ENCODE results near the gene TNFRSF1A. TPM values are rescaled to one million over a fixed set of nuclear protein-coding genes. Genes with fewer than 3 reads are reported as not detected.

Gene TNFRSF1A
- total and polyA plus RNA-seq, 9 of the 15 experiments (the other 6 are each of a cell fraction or from before 2014, with no cell fraction given), result 0.76 to 43.5 (median 30.0) TPM

DNA sequence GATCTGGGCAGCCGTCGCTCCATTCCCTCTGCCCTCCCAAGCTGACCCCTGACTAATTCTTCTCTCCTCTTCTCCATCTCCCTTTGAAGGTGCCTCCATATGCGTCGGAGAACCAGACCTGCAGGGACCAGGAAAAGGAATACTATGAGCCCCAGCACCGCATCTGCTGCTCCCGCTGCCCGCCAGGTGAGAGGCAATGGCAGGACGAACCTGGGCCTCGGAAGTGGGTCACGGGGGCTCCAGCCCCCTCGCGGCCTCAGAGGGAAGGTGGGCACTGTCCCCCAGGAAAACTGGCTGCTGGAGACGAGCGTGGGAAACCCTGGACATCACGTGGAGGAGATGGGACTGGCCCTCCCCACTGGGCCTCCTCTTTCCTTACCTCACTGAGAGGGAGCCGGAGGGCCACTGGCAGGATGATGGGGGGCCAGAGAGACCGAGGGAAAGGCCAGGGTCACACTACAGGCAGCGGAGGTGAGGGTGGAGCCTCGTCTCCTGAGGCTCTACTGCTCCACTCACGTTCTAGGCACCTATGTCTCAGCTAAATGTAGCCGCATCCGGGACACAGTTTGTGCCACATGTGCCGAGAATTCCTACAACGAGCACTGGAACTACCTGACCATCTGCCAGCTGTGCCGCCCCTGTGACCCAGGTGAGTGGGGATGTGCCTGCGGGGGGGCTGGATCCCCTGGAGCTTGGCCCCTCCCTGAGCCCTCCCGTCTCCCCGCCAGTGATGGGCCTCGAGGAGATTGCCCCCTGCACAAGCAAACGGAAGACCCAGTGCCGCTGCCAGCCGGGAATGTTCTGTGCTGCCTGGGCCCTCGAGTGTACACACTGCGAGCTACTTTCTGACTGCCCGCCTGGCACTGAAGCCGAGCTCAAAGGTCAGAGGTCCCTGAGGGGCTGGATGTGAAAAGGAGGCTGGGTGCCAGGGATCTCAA is 42.9 kb upstream of the TNFRSF1A start (continued):
- TF ChIP-seq, protein P1, sequence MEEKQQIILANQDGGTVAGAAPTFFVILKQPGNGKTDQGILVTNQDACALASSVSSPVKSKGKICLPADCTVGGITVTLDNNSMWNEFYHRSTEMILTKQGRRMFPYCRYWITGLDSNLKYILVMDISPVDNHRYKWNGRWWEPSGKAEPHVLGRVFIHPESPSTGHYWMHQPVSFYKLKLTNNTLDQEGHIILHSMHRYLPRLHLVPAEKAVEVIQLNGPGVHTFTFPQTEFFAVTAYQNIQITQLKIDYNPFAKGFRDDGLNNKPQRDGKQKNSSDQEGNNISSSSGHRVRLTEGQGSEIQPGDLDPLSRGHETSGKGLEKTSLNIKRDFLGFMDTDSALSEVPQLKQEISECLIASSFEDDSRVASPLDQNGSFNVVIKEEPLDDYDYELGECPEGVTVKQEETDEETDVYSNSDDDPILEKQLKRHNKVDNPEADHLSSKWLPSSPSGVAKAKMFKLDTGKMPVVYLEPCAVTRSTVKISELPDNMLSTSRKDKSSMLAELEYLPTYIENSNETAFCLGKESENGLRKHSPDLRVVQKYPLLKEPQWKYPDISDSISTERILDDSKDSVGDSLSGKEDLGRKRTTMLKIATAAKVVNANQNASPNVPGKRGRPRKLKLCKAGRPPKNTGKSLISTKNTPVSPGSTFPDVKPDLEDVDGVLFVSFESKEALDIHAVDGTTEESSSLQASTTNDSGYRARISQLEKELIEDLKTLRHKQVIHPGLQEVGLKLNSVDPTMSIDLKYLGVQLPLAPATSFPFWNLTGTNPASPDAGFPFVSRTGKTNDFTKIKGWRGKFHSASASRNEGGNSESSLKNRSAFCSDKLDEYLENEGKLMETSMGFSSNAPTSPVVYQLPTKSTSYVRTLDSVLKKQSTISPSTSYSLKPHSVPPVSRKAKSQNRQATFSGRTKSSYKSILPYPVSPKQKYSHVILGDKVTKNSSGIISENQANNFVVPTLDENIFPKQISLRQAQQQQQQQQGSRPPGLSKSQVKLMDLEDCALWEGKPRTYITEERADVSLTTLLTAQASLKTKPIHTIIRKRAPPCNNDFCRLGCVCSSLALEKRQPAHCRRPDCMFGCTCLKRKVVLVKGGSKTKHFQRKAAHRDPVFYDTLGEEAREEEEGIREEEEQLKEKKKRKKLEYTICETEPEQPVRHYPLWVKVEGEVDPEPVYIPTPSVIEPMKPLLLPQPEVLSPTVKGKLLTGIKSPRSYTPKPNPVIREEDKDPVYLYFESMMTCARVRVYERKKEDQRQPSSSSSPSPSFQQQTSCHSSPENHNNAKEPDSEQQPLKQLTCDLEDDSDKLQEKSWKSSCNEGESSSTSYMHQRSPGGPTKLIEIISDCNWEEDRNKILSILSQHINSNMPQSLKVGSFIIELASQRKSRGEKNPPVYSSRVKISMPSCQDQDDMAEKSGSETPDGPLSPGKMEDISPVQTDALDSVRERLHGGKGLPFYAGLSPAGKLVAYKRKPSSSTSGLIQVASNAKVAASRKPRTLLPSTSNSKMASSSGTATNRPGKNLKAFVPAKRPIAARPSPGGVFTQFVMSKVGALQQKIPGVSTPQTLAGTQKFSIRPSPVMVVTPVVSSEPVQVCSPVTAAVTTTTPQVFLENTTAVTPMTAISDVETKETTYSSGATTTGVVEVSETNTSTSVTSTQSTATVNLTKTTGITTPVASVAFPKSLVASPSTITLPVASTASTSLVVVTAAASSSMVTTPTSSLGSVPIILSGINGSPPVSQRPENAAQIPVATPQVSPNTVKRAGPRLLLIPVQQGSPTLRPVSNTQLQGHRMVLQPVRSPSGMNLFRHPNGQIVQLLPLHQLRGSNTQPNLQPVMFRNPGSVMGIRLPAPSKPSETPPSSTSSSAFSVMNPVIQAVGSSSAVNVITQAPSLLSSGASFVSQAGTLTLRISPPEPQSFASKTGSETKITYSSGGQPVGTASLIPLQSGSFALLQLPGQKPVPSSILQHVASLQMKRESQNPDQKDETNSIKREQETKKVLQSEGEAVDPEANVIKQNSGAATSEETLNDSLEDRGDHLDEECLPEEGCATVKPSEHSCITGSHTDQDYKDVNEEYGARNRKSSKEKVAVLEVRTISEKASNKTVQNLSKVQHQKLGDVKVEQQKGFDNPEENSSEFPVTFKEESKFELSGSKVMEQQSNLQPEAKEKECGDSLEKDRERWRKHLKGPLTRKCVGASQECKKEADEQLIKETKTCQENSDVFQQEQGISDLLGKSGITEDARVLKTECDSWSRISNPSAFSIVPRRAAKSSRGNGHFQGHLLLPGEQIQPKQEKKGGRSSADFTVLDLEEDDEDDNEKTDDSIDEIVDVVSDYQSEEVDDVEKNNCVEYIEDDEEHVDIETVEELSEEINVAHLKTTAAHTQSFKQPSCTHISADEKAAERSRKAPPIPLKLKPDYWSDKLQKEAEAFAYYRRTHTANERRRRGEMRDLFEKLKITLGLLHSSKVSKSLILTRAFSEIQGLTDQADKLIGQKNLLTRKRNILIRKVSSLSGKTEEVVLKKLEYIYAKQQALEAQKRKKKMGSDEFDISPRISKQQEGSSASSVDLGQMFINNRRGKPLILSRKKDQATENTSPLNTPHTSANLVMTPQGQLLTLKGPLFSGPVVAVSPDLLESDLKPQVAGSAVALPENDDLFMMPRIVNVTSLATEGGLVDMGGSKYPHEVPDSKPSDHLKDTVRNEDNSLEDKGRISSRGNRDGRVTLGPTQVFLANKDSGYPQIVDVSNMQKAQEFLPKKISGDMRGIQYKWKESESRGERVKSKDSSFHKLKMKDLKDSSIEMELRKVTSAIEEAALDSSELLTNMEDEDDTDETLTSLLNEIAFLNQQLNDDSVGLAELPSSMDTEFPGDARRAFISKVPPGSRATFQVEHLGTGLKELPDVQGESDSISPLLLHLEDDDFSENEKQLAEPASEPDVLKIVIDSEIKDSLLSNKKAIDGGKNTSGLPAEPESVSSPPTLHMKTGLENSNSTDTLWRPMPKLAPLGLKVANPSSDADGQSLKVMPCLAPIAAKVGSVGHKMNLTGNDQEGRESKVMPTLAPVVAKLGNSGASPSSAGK (IDR thresholded peaks at IDR 0.05), result peak; percentile 50
- TF ChIP-seq, protein P2, sequence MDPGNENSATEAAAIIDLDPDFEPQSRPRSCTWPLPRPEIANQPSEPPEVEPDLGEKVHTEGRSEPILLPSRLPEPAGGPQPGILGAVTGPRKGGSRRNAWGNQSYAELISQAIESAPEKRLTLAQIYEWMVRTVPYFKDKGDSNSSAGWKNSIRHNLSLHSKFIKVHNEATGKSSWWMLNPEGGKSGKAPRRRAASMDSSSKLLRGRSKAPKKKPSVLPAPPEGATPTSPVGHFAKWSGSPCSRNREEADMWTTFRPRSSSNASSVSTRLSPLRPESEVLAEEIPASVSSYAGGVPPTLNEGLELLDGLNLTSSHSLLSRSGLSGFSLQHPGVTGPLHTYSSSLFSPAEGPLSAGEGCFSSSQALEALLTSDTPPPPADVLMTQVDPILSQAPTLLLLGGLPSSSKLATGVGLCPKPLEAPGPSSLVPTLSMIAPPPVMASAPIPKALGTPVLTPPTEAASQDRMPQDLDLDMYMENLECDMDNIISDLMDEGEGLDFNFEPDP (CRISPR knock-in tag; IDR thresholded peaks at IDR 0.05), result no peak
- TF ChIP-seq, protein P3, sequence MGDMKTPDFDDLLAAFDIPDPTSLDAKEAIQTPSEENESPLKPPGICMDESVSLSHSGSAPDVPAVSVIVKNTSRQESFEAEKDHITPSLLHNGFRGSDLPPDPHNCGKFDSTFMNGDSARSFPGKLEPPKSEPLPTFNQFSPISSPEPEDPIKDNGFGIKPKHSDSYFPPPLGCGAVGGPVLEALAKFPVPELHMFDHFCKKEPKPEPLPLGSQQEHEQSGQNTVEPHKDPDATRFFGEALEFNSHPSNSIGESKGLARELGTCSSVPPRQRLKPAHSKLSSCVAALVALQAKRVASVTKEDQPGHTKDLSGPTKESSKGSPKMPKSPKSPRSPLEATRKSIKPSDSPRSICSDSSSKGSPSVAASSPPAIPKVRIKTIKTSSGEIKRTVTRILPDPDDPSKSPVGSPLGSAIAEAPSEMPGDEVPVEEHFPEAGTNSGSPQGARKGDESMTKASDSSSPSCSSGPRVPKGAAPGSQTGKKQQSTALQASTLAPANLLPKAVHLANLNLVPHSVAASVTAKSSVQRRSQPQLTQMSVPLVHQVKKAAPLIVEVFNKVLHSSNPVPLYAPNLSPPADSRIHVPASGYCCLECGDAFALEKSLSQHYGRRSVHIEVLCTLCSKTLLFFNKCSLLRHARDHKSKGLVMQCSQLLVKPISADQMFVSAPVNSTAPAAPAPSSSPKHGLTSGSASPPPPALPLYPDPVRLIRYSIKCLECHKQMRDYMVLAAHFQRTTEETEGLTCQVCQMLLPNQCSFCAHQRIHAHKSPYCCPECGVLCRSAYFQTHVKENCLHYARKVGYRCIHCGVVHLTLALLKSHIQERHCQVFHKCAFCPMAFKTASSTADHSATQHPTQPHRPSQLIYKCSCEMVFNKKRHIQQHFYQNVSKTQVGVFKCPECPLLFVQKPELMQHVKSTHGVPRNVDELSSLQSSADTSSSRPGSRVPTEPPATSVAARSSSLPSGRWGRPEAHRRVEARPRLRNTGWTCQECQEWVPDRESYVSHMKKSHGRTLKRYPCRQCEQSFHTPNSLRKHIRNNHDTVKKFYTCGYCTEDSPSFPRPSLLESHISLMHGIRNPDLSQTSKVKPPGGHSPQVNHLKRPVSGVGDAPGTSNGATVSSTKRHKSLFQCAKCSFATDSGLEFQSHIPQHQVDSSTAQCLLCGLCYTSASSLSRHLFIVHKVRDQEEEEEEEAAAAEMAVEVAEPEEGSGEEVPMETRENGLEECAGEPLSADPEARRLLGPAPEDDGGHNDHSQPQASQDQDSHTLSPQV (IDR thresholded peaks at IDR 0.05), result peak; percentile 24; the same call in 1 of the 2 replicates
- TF ChIP-seq, protein P4, sequence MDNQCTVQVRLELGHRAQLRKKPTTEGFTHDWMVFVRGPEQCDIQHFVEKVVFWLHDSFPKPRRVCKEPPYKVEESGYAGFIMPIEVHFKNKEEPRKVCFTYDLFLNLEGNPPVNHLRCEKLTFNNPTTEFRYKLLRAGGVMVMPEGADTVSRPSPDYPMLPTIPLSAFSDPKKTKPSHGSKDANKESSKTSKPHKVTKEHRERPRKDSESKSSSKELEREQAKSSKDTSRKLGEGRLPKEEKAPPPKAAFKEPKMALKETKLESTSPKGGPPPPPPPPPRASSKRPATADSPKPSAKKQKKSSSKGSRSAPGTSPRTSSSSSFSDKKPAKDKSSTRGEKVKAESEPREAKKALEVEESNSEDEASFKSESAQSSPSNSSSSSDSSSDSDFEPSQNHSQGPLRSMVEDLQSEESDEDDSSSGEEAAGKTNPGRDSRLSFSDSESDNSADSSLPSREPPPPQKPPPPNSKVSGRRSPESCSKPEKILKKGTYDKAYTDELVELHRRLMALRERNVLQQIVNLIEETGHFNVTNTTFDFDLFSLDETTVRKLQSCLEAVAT (IDR thresholded peaks at IDR 0.05), result no peak
- TF ChIP-seq SMAD3 (CRISPR knock-in tag; conservative IDR thresholded peaks at IDR 0.05), result no peak
- no peak for TF ChIP-seq SMARCA5 (IDR thresholded peaks at IDR 0.05)

Measured in K562 (cell line).